CD14-positive monocyte (primary cell): ENCODE results near the gene IL6ST. TPM values are rescaled to one million over a fixed set of nuclear protein-coding genes. Genes with fewer than 3 reads are reported as not detected.

Source experiments
- DNase-seq, 3 donors: peaks; one replicate each; pipeline ENCODE4 v3.0.0-alpha.2; 2011 to 2022
- H2AFZ ChIP-seq: 2 replicates; pipeline ENCODE4 v1.6.0; 2012; ENCODE audit warnings: mild to moderate bottlenecking, low read depth, low read length, inconsistent platforms; ENCODE audit not compliant: insufficient read depth, poor library complexity, severe bottlenecking
- H3K27ac ChIP-seq, 2 donors: 1 replicate in 1 of 2; 2 replicates in 1 of 2; pipeline ENCODE4 v1.5.1; 2012 to 2013; ENCODE audit warnings: low read length in 2 of 2, control low read depth in 1 of 2, inconsistent platforms in 1 of 2, low read depth in 1 of 2, mild to moderate bottlenecking in 1 of 2
- H3K27me3 ChIP-seq, 2 donors: one replicate each; pipeline versions ENCODE4 v1.6.0 to v1.6.1; 2011 to 2013; ENCODE audit warnings: low read length in 2 of 2; ENCODE audit not compliant: control insufficient read depth in 2 of 2, insufficient read depth in 2 of 2
- H3K36me3 ChIP-seq, 2 donors: replicated peaks in 1 of 2; 1 replicate in 1 of 2; 2 replicates in 1 of 2; pipeline versions ENCODE4 v1.5.1 to v1.6.1; 2012 to 2013; ENCODE audit warnings: low read length in 2 of 2, control low read depth in 1 of 2, inconsistent platforms in 1 of 2, mild to moderate bottlenecking in 1 of 2; ENCODE audit not compliant: insufficient read depth in 2 of 2, control insufficient read depth in 1 of 2
- H3K4me1 ChIP-seq, 2 donors: 1 replicate in 1 of 2; 2 replicates in 1 of 2; pipeline versions ENCODE4 v1.5.1 to v1.6.1; 2012 to 2013; ENCODE audit warnings: low read length in 2 of 2, control low read depth in 1 of 2, inconsistent platforms in 1 of 2, mild to moderate bottlenecking in 1 of 2, moderate library complexity in 1 of 2; ENCODE audit not compliant: insufficient read depth in 2 of 2, control insufficient read depth in 1 of 2
- H3K4me2 ChIP-seq: replicated peaks from 2 replicates; pipeline ENCODE3; 2012; ENCODE audit warnings: low read length, moderate library complexity, mild to moderate bottlenecking; ENCODE audit not compliant: poor library complexity, severe bottlenecking; ENCODE audit errors: extremely low read depth
- H3K4me3 ChIP-seq, 3 experiments: fragments of 200-600 bp in 1 of 3; sonication (generic) in 1 of 3; replicated peaks in 1 of 3; 1 replicate in 2 of 3; 2 replicates in 1 of 3; pipeline ENCODE4 v1.5.1; 2011 to 2013; ENCODE audit warnings: low read length in 3 of 3, mild to moderate bottlenecking in 3 of 3, control low read depth in 2 of 3, low read depth in 2 of 3, inconsistent platforms in 1 of 3, moderate library complexity in 1 of 3
- H3K79me2 ChIP-seq: 2 replicates; pipeline ENCODE4 v1.6.0; 2012; ENCODE audit warnings: mild to moderate bottlenecking, control low read depth, inconsistent platforms, low read length, moderate library complexity; ENCODE audit not compliant: insufficient read depth
- H3K9ac ChIP-seq: 2 replicates; pipeline ENCODE4 v1.6.0; 2017; ENCODE audit warnings: low read length, mild to moderate bottlenecking; ENCODE audit not compliant: insufficient read depth, poor library complexity, severe bottlenecking
- H3K9me3 ChIP-seq, 2 donors: replicated peaks in 1 of 2; 1 replicate in 1 of 2; 2 replicates in 1 of 2; pipeline versions ENCODE4 v1.5.1 to v1.6.1; 2012 to 2013; ENCODE audit warnings: low read length in 2 of 2, control low read depth in 1 of 2; ENCODE audit not compliant: control insufficient read depth in 1 of 2, insufficient read depth in 1 of 2
- H4K20me1 ChIP-seq: 2 replicates; pipeline ENCODE4 v1.6.0; 2012; ENCODE audit warnings: mild to moderate bottlenecking, low read length, control low read depth, moderate library complexity; ENCODE audit not compliant: insufficient read depth
- H3K27ac Mint-ChIP-seq, 7 donors: one replicate each; pipeline ENCODE4 v1.8.0; 2020; ENCODE audit warnings: mild to moderate bottlenecking in 7 of 7, mixed read lengths in 7 of 7, moderate library complexity in 6 of 7, inconsistent platforms in 2 of 7
- H3K27me3 Mint-ChIP-seq, 3 donors: one replicate each; pipeline ENCODE4 v1.8.0; 2021 to 2022; ENCODE audit warnings: low read depth in 3 of 3, mild to moderate bottlenecking in 3 of 3, mixed read lengths in 3 of 3, moderate library complexity in 3 of 3, inconsistent platforms in 1 of 3
- H3K36me3 Mint-ChIP-seq, 2 donors: one replicate each; pipeline ENCODE4 v1.8.0; 2020; ENCODE audit warnings: mixed read lengths in 2 of 2, inconsistent platforms in 1 of 2, mild to moderate bottlenecking in 1 of 2
- H3K4me1 Mint-ChIP-seq: one replicate; pipeline ENCODE4 v1.8.0; 2020; ENCODE audit warnings: mild to moderate bottlenecking, mixed read lengths
- H3K4me3 Mint-ChIP-seq, 2 donors: one replicate each; pipeline ENCODE4 v1.8.0; 2020; ENCODE audit warnings: mild to moderate bottlenecking in 2 of 2, mixed read lengths in 2 of 2, moderate library complexity in 1 of 2
- H3K9me3 Mint-ChIP-seq, 7 donors: one replicate each; pipeline ENCODE4 v1.8.0; 2020 to 2022; ENCODE audit warnings: mixed read lengths in 7 of 7, mild to moderate bottlenecking in 6 of 7, moderate library complexity in 6 of 7, inconsistent platforms in 2 of 7
- CTCF ChIP-seq: fragments of 200-600 bp; IDR thresholded peaks from one replicate; pipeline ENCODE4 v1.8.0; 2022; ENCODE audit warnings: antibody characterized with exemption, mild to moderate bottlenecking
- WGBS: methylation state at CpG from one replicate; pipeline ENCODE4 v1.1.5; 2013; ENCODE audit warnings: missing lambda C conversion rate; ENCODE audit not compliant: insufficient coverage; 5-methylcytosine and 5-hydroxymethylcytosine counted together
- intact Hi-C, 2 donors: fragments of 100-400 bp; cut with micrococcal nuclease; formaldehyde crosslinking; loops; one replicate each; pipeline versions ENCODE4 v1.15.0 to v1.15.1; 2023
- polyA plus RNA-seq, 3 donors: library from polyadenylated mRNA; depleted of rRNA in 1 of 3; unstranded in 2 of 3; stranded (reverse) in 1 of 3; fragments of 300-500 nt in 2 of 3; fragments of >200 nt in 1 of 3; fragmentation: Illumina TruSeq in 2 of 3; gene quantifications; 1 replicate in 2 of 3; 2 replicates in 1 of 3; pipeline ENCODE4 v1.2.3, GENCODE V29; 2012 to 2021

The IL6ST gene
- polyA plus RNA-seq, 3 donors, result 22.1 to 28.7 (median 25.7) TPM

GRCh38 chr5:55914971-55915370 lies 79.8 kb downstream of the IL6ST start:
- intact Hi-C loops, result no loop called here
- H3K27me3 ChIP-seq, result no peaks in the 10 kb centered on the region
- TF ChIP-seq CTCF, result no peak
- H3K4me1 ChIP-seq, result peaks cover 10 to 13% of the 10 kb centered on the region in 2 donors
- H3K4me3 ChIP-seq, result no peak overlapping the region
- Mint-ChIP-seq H3K36me3 (peaks cover 45 to 74% of the 10 kb centered on the region in 2 donors), H3K4me1 (peaks cover 15% of the 10 kb centered on the region), H3K27me3 (peaks cover 0 to 4% (median 0%) of the 10 kb centered on the region in 3 donors), H3K9me3 (no peaks in the 10 kb centered on the region), H3K4me3 (no peak overlapping the region), H3K27ac (peak overlapping the region in 1 of 7 donors; percentile 59)
- no peak overlapping the region for H3K27ac ChIP-seq
- DNase-seq, result no peak
- H4K20me1 ChIP-seq, result no peaks in the 10 kb centered on the region
- H3K4me2 ChIP-seq, result no peak overlapping the region
- H2AFZ ChIP-seq, result no peak overlapping the region
- 80% methylated on average over 1 of the region's 2 CpGs for WGBS
- peaks cover 11 to 70% of the 10 kb centered on the region in 2 donors for H3K36me3 ChIP-seq
- no peak overlapping the region for H3K9ac ChIP-seq
- no peaks in the 10 kb centered on the region for H3K9me3 ChIP-seq
- no peaks in the 10 kb centered on the region for H3K79me2 ChIP-seq

- H3K9me3 ChIP-seq, result no peaks in the 10 kb centered on the region
- intact Hi-C loops, result no loop called here
- Mint-ChIP-seq H3K4me3 (no peak overlapping the region), H3K36me3 (peaks cover 52 to 81% of the 10 kb centered on the region in 2 donors), H3K4me1 (peaks cover 3% of the 10 kb centered on the region), H3K9me3 (no peaks in the 10 kb centered on the region), H3K27me3 (peaks cover 0 to 2% (median 0%) of the 10 kb centered on the region in 3 donors), H3K27ac (peak overlapping the region in 1 of 7 donors; percentile 32)
- H3K36me3 ChIP-seq, result peaks cover 11 to 80% of the 10 kb centered on the region in 2 donors
- H3K79me2 ChIP-seq, result no peaks in the 10 kb centered on the region
- no peaks in the 10 kb centered on the region for H3K27me3 ChIP-seq
- H3K27ac ChIP-seq, result no peak overlapping the region
- no peak overlapping the region for H3K4me3 ChIP-seq
- WGBS, result 99% methylated on average over 10 of the region's 10 CpGs
- peaks cover 0 to under 1% of the 10 kb centered on the region in 2 donors for H3K4me1 ChIP-seq
- no peak for DNase-seq
- TF ChIP-seq CTCF, result no peak
- no peaks in the 10 kb centered on the region for H4K20me1 ChIP-seq
- no peak overlapping the region for H3K4me2 ChIP-seq
- H2AFZ ChIP-seq, result no peak overlapping the region
- H3K9ac ChIP-seq, result no peak overlapping the region
Observed at GRCh38 chr5:55913466-55914413, 81.0 kb downstream of the IL6ST start.
